ENCODE measurements around the gene DGKH. TPM values are rescaled to one million over a fixed set of nuclear protein-coding genes. Genes with fewer than 3 reads are reported as not detected.

Gene DGKH
- total RNA-seq, 1 experiment from 2014 or later = 5.2 TPM

DNA sequence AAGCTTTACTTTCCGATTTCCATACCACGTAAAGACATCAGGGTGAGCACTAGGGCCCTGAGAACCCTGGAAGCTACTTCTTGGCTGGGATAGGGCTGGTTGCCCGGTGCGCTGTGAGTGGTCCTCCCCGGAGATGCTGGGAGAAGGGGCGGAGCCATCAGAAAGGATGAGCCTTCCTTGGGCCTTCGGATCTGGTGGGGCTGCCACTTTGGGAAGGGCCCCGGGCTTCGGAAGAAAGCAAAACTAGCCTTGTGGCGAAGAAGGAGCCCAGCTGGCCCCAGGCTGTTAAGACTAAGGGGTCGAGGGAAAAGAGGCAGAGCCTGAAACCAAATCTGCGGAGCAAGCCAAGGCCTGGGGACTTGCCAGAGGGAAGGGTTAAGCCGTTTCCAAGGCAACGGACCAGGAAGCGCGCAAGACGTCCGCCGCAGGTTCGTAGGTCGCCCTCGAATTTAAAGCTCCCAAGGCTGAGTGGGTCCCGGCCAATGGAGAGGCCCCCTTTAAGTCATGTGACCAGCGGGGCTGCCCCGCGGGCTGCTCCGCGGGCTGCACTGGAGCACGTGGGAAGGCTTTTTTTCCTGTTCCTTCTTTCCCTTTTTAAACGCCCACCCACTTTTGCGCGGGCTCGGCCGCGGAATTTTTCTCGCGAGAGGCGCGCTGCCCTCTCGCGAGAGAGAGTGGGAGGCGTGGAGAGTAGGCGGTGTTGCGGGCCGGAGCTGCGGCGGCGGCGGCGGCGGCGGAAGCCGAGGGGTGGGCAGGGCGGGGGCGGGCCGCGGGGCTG is 223.1 kb downstream of the DGKH start:
- H3K36me3 Mint-ChIP-seq (ENCODE audit: insufficient read depth, unreplicated experiment) = peaks cover 11% of the 10 kb centered on the region
- no peaks in the 10 kb centered on the region for H3K9me3 ChIP-seq
- BruUV-seq (replicated peaks) = no TSS peak
- POLR2A ChIA-PET = no interaction called here
- TF ChIP-seq, protein P1, sequence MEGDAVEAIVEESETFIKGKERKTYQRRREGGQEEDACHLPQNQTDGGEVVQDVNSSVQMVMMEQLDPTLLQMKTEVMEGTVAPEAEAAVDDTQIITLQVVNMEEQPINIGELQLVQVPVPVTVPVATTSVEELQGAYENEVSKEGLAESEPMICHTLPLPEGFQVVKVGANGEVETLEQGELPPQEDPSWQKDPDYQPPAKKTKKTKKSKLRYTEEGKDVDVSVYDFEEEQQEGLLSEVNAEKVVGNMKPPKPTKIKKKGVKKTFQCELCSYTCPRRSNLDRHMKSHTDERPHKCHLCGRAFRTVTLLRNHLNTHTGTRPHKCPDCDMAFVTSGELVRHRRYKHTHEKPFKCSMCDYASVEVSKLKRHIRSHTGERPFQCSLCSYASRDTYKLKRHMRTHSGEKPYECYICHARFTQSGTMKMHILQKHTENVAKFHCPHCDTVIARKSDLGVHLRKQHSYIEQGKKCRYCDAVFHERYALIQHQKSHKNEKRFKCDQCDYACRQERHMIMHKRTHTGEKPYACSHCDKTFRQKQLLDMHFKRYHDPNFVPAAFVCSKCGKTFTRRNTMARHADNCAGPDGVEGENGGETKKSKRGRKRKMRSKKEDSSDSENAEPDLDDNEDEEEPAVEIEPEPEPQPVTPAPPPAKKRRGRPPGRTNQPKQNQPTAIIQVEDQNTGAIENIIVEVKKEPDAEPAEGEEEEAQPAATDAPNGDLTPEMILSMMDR (IDR thresholded peaks at IDR 0.05; ENCODE audit: insufficient read depth in 1 of 2, low read depth in 1 of 2, low read length in 1 of 2, severe bottlenecking in 1 of 2, unreplicated experiment in 1 of 2) = no peak
- intact Hi-C loops (cut with micrococcal nuclease; ENCODE audit: unreplicated experiment) = loop anchor here (1.0 kb wide), 1 partner anchor 9 kb away; no protein-coding TSS in a partner anchor
- H3K27me3 Mint-ChIP-seq (ENCODE audit: insufficient read depth, unreplicated experiment) = no peaks in the 10 kb centered on the region
- H3K4me3 ChIP-seq (ENCODE audit: low read depth, low read length) = peak overlapping the region; percentile 97
- peak overlapping the region; percentile 94 for H3K27ac Mint-ChIP-seq (ENCODE audit: unreplicated experiment)
- peaks cover 17% of the 10 kb centered on the region for H3K4me1 Mint-ChIP-seq (ENCODE audit: low read depth, unreplicated experiment)
- H3K4me3 Mint-ChIP-seq (ENCODE audit: unreplicated experiment) = peak overlapping the region; percentile 98
- H3K4me1 ChIP-seq = peaks cover 13% of the 10 kb centered on the region
- H3K9me3 Mint-ChIP-seq (ENCODE audit: unreplicated experiment) = peaks cover 14% of the 10 kb centered on the region
- DNase-seq = peak; percentile 97 to 99
- H3K36me3 ChIP-seq (ENCODE audit: control insufficient read depth, insufficient read depth, low read length) = no peaks in the 10 kb centered on the region
- H3K27me3 ChIP-seq (replicated peaks; ENCODE audit: control insufficient read depth, insufficient read depth, low read length) = no peaks in the 10 kb centered on the region
- CTCF ChIA-PET = interaction anchor here (0.6 to 1.4 kb wide), 3 partner anchors 37 to 603 kb away, joined by 3 to 5 read pairs (median 3); no protein-coding TSS in a partner anchor

DNA sequence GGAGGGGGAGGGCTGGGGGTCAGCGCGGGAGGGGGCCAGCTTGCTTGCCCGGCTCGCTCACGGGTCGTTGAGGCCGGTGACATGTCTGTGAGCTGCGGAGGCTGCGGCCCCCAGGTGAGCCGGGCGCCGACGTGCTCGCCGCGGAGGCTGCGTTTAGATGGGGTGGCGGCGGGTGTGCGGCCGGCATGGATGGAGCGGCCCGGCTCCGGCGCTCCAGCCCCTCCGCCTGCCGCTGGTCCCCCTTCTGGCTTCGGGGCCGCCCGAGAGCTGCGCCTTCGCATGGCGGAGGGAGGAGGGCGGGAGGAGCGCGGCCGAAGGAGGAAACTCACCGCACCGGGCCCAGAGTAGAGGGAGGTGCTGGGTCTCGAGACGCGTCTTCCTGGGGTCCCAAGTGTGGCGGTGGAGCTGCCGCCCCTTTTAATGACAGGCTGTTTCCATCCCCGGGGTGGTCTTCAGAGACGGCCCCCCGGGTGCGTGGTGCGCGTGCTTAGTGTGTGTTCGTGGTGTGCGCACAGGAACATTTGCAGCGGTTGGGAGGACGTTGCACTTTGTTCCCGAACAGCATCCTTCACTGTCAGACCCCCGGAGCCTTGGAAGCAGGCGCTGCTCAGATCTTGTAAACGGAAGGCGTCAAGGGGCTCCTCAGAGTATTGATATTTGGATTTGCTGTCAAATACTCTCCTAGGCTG is 223.8 kb downstream of the DGKH start, which contains the start of gene AKAP11:
Gene AKAP11 (plus strand): TSS at position 38 of the 689 bp plus-strand sequence. CDS start 14,197 bp downstream, outside the sequence.
- POLR2A ChIA-PET = interaction anchor here (0.7 kb wide), 1 partner anchor 206 kb away, joined by 3 read pairs; no protein-coding TSS in a partner anchor

More for the DNA sequence above, 223.8 kb downstream of the DGKH start, which contains the start of gene AKAP11:
- DNase-seq = peak; percentile 44 to 70
- CTCF ChIA-PET = interaction anchor here (0.6 to 1.4 kb wide), 3 partner anchors 36 to 604 kb away, joined by 3 to 5 read pairs (median 3); no protein-coding TSS in a partner anchor
- peaks cover 13% of the 10 kb centered on the region for H3K4me1 ChIP-seq
- H3K36me3 ChIP-seq (ENCODE audit: control insufficient read depth, insufficient read depth, low read length) = no peaks in the 10 kb centered on the region
- intact Hi-C loops (cut with micrococcal nuclease; ENCODE audit: unreplicated experiment) = loop anchor here (1.0 kb wide), 1 partner anchor 8 kb away; no protein-coding TSS in a partner anchor
- Mint-ChIP-seq H3K27ac (ENCODE audit: unreplicated experiment) (peak within 1 kb of the TSS; percentile 94), H3K4me1 (ENCODE audit: low read depth, unreplicated experiment) (peaks cover 17% of the 10 kb centered on the region), H3K4me3 (ENCODE audit: unreplicated experiment) (peak within 1 kb of the TSS; percentile 98), H3K27me3 (ENCODE audit: insufficient read depth, unreplicated experiment) (no peaks in the 10 kb centered on the region), H3K9me3 (ENCODE audit: unreplicated experiment) (peaks cover 14% of the 10 kb centered on the region), H3K36me3 (ENCODE audit: insufficient read depth, unreplicated experiment) (peaks cover 11% of the 10 kb centered on the region)
- H3K9me3 ChIP-seq = no peaks in the 10 kb centered on the region
- BruUV-seq (replicated peaks) = no TSS peak
- peak within 1 kb of the TSS; percentile 97 for H3K4me3 ChIP-seq (ENCODE audit: low read depth, low read length)
- H3K27me3 ChIP-seq (replicated peaks; ENCODE audit: control insufficient read depth, insufficient read depth, low read length) = no peaks in the 10 kb centered on the region
- TF ChIP-seq, protein P1 (IDR thresholded peaks at IDR 0.05; ENCODE audit: insufficient read depth in 1 of 2, low read depth in 1 of 2, low read length in 1 of 2, severe bottlenecking in 1 of 2, unreplicated experiment in 1 of 2) = no peak
